Tibial nerve (tissue), 4 donors: ENCODE measurements around the gene CUL9. TPM values are rescaled to one million over a fixed set of nuclear protein-coding genes. Genes with fewer than 3 reads are reported as not detected.

Source experiments
- DNase-seq, 2 donors: peaks; one replicate each; pipeline ENCODE4 v3.0.0-alpha.2; 2019; ENCODE audit warnings: low spot score in 2 of 2
- H3K27ac ChIP-seq, 4 donors: fragments of 200-600 bp; sonication (generic) in 3 of 4; one replicate each; pipeline ENCODE4 v1.5.1; 2017 to 2019; ENCODE audit warnings: mild to moderate bottlenecking in 1 of 4
- H3K27me3 ChIP-seq, 2 donors: fragments of 200-600 bp; sonication (generic) in 1 of 2; one replicate each; pipeline versions ENCODE4 v1.5.1 to v1.6.0; 2017 to 2019
- H3K36me3 ChIP-seq, 3 donors: fragments of 200-600 bp; sonication (generic); one replicate each; pipeline ENCODE4 v1.5.1; 2018 to 2019
- H3K4me1 ChIP-seq, 4 donors: fragments of 200-600 bp; sonication (generic) in 3 of 4; one replicate each; pipeline ENCODE4 v1.5.1; 2017 to 2019
- H3K4me3 ChIP-seq, 4 donors: fragments of 200-600 bp; sonication (generic) in 3 of 4; one replicate each; pipeline ENCODE4 v1.5.1; 2017 to 2019; ENCODE audit warnings: mild to moderate bottlenecking in 1 of 4, moderate library complexity in 1 of 4
- H3K9me3 ChIP-seq, 4 donors: fragments of 200-600 bp; sonication (generic) in 3 of 4; one replicate each; pipeline ENCODE4 v1.5.1; 2017 to 2019
- EP300 ChIP-seq, 2 donors: sonication (generic); formaldehyde crosslinking; IDR thresholded peaks; one replicate each; pipeline ENCODE4 v1.6.1; 2017; ENCODE audit warnings: antibody characterized with exemption in 2 of 2, mild to moderate bottlenecking in 1 of 2
- POLR2A ChIP-seq, 2 donors: fragments of 450-650 bp; IDR thresholded peaks; one replicate each; pipeline ENCODE4 v1.6.1; 2017; ENCODE audit warnings: antibody characterized with exemption in 2 of 2, mild to moderate bottlenecking in 2 of 2, moderate library complexity in 2 of 2
- WGBS, 2 donors: methylation state at CpG; one replicate each; pipeline ENCODE4 v1.1.5; 2018; 5-methylcytosine and 5-hydroxymethylcytosine counted together
- total RNA-seq, 4 donors: library from RNA; depleted of rRNA; stranded (reverse); fragments of >200 nt; gene quantifications; one replicate each; pipeline ENCODE4 v1.1.0, GENCODE V29; 2016
- TF ChIP-seq, protein P1 (sequence below), 5 experiments: fragments of 200-600 bp in 3 of 5; fragments of 450-650 bp in 2 of 5; sonication (generic) in 3 of 5; IDR thresholded peaks; one replicate each; pipeline ENCODE4 v1.5.1; 2016 to 2019; ENCODE audit warnings: antibody characterized with exemption in 5 of 5, mild to moderate bottlenecking in 3 of 5, moderate library complexity in 2 of 5

The CUL9 gene
- total RNA-seq, 4 donors from 2014 or later, result 47.9 to 76.2 (median 49.3) TPM

DNA sequence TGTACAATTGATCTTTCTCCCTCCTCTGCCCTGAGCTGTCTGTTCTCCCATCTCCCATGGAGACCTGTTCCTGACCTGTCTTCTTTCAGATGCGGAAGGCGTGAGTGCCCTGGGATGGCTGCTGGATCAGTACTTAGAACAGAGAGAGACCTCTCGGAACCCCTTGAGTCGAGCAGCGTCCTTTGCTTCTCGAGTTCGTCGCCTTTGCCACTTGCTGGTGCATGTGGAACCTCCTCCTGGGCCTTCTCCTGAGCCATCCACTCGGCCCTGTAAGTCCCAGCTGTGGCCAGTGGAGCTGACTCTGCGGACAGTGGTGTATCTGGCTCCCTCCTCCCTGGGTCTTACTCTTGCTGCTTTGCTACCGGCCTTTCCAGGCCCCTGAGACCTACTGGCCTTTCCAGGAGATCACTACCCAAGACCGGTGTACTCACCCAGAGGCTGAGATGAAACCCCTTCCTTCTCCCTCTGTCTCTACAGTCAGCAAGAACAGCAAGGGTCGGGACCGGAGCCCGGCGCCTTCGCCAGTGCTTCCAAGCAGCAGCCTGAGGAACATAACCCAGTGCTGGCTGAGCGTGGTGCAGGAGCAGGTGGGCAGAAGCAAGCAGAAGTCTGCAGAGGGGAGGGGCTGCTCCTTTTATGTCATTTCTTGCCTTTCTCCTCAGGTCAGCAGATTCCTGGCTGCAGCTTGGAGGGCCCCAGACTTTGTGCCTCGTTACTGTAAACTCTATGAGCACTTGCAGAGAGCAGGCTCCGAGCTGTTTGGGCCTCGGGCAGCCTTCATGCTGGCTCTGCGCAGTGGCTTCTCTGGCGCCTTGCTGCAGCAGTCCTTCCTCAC, 22.5 kb downstream of the CUL9 start:
- Histone ChIP-seq H3K27me3 (no peaks in the 10 kb centered on the region), H3K27ac (no peak overlapping the region), H3K4me1 (no peaks in the 10 kb centered on the region), H3K9me3 (no peaks in the 10 kb centered on the region), H3K36me3 (peaks cover 0 to 76% (median 0%) of the 10 kb centered on the region in 3 donors), H3K4me3 (no peak overlapping the region)
- DNase-seq, result no peak
- 92 to 93% methylated on average over 23 of the region's 23 CpGs for WGBS, 2 donors
- TF ChIP-seq EP300 (IDR thresholded peaks at IDR 0.05) (no peak), POLR2A (IDR thresholded peaks at IDR 0.05) (no peak)
- TF ChIP-seq, protein P1, sequence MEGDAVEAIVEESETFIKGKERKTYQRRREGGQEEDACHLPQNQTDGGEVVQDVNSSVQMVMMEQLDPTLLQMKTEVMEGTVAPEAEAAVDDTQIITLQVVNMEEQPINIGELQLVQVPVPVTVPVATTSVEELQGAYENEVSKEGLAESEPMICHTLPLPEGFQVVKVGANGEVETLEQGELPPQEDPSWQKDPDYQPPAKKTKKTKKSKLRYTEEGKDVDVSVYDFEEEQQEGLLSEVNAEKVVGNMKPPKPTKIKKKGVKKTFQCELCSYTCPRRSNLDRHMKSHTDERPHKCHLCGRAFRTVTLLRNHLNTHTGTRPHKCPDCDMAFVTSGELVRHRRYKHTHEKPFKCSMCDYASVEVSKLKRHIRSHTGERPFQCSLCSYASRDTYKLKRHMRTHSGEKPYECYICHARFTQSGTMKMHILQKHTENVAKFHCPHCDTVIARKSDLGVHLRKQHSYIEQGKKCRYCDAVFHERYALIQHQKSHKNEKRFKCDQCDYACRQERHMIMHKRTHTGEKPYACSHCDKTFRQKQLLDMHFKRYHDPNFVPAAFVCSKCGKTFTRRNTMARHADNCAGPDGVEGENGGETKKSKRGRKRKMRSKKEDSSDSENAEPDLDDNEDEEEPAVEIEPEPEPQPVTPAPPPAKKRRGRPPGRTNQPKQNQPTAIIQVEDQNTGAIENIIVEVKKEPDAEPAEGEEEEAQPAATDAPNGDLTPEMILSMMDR (IDR thresholded peaks at IDR 0.05), result no peak

DNA sequence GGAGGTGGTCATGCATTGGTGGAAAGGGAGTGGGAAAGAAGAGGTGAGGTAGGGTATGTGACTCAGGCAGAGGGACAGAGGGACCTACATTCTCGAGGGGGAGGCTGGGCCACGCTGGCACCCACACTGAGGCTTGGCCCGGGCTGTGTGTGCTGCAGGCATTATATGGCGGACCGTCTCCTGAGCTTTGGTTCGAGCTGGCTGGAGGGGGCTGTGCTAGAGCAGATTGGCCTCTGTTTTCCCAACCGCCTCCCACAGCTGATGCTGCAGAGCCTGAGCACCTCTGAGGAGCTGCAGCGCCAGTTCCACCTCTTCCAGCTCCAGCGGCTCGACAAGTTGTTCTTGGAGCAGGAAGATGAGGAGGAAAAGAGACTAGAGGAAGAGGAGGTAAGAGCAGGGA, 23.9 kb downstream of the CUL9 start:
- no peaks in the 10 kb centered on the region for H3K4me1 ChIP-seq
- H3K27me3 ChIP-seq, result no peaks in the 10 kb centered on the region
- no peak for DNase-seq
- peaks cover 0 to 63% (median 0%) of the 10 kb centered on the region in 3 donors for H3K36me3 ChIP-seq
- no peak for TF ChIP-seq EP300 (IDR thresholded peaks at IDR 0.05)
- no peak for TF ChIP-seq POLR2A (IDR thresholded peaks at IDR 0.05)
- TF ChIP-seq, protein P1 (IDR thresholded peaks at IDR 0.05), result no peak
- 90 to 94% methylated on average over 10 of the region's 10 CpGs for WGBS, 2 donors
- no peak overlapping the region for H3K4me3 ChIP-seq
- no peaks in the 10 kb centered on the region for H3K9me3 ChIP-seq
- H3K27ac ChIP-seq, result no peak overlapping the region

DNA sequence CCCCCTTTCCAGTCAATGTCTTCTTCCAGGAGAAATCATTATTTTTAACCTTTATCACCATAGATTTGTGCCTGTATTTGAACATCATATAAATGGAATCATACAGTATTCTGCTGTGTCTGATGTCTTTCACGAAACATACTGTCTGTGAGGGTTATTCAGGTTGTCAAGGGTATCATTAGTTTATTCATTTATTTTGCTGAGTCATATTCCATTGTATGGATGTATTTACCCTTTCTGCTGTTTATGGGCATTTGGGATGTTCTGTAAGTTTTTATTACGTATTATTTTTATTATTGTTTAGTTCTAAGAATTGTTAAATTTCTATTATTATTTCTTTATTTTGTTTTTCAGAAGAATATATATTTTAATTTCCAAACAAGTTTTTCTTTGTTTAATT, 25.3 kb downstream of the CUL9 start:
- no peaks in the 10 kb centered on the region for H3K4me1 ChIP-seq
- no peaks in the 10 kb centered on the region for H3K9me3 ChIP-seq
- TF ChIP-seq EP300 (IDR thresholded peaks at IDR 0.05) (no peak), POLR2A (IDR thresholded peaks at IDR 0.05) (no peak)
- TF ChIP-seq, protein P1 (IDR thresholded peaks at IDR 0.05), result no peak
- H3K4me3 ChIP-seq, result no peak overlapping the region
- H3K36me3 ChIP-seq, result peaks cover 0 to 56% (median 0%) of the 10 kb centered on the region in 3 donors
- 81 to 94% methylated on average over 2 of the region's 2 CpGs for WGBS, 2 donors
- no peak overlapping the region for H3K27ac ChIP-seq
- DNase-seq, result no peak
- H3K27me3 ChIP-seq, result no peaks in the 10 kb centered on the region

DNA sequence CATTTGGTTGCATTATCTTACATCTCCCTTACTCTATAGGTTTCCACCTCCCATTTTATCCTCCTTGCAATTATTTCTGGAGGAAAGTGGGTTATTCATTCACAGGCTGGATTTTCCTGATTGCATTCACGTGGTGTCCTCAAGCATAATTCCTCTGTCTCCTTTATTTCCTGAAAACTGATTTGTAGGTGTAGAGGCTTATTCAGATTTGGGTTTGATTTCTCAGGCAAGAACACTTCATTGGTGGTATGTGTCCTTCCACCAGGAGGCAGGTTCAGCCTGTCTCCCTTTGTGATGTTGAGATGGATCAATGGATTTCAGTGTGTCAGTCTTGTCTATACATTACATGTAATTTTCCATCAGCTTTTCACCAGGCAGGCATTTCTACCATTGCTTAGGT, 30.0 kb downstream of the CUL9 start:
- Histone ChIP-seq H3K9me3 (no peaks in the 10 kb centered on the region), H3K27me3 (no peaks in the 10 kb centered on the region), H3K4me3 (no peak overlapping the region), H3K36me3 (peaks cover 0 to 54% (median 10%) of the 10 kb centered on the region in 3 donors), H3K27ac (no peak overlapping the region), H3K4me1 (no peaks in the 10 kb centered on the region)
- no peak for DNase-seq
- whole genome bisulfite sequencing, 2 donors, result 75 to 80% methylated on average over 1 of the region's 1 CpG
- TF ChIP-seq EP300 (IDR thresholded peaks at IDR 0.05), result no peak
- TF ChIP-seq POLR2A (IDR thresholded peaks at IDR 0.05), result no peak

DNA sequence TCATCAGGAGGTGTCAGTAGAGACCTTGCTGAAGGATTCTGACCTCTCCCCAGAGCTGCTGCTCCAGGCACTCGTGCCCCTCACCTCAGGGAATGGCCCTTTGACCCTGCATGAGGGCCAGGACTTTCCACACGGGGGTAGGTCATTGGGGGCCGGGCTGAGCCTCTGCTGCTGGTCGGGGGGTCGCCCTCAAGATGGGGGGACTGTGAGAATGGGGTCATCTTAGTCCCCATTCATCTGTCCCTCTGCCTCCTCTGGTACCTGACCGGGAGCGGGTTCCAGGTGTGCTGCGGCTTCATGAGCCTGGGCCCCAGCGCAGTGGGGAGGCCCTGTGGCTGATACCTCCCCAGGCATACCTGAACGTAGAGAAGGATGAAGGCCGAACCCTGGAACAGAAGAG, 31.4 kb downstream of the CUL9 start:
- WGBS, 2 donors, result 80 to 84% methylated on average over 9 to 11 of the region's 11 CpGs
- H3K36me3 ChIP-seq, result peaks cover 0 to 63% (median 10%) of the 10 kb centered on the region in 3 donors
- DNase-seq, result no peak

More for the DNA sequence above, 31.4 kb downstream of the CUL9 start:
- Histone ChIP-seq H3K27ac (no peak overlapping the region), H3K9me3 (no peaks in the 10 kb centered on the region), H3K4me1 (no peaks in the 10 kb centered on the region), H3K4me3 (no peak overlapping the region), H3K27me3 (no peaks in the 10 kb centered on the region)
- TF ChIP-seq EP300 (IDR thresholded peaks at IDR 0.05) (no peak), POLR2A (IDR thresholded peaks at IDR 0.05) (no peak)
- TF ChIP-seq, protein P1 (IDR thresholded peaks at IDR 0.05), result no peak
